ENCODE results near the gene RFWD3. TPM values are rescaled to one million over a fixed set of nuclear protein-coding genes. Genes with fewer than 3 reads are reported as not detected.

Gene RFWD3
- total and polyA plus RNA-seq, 9 donors, result 8.2 to 25.0 (median 15.8) TPM

DNA sequence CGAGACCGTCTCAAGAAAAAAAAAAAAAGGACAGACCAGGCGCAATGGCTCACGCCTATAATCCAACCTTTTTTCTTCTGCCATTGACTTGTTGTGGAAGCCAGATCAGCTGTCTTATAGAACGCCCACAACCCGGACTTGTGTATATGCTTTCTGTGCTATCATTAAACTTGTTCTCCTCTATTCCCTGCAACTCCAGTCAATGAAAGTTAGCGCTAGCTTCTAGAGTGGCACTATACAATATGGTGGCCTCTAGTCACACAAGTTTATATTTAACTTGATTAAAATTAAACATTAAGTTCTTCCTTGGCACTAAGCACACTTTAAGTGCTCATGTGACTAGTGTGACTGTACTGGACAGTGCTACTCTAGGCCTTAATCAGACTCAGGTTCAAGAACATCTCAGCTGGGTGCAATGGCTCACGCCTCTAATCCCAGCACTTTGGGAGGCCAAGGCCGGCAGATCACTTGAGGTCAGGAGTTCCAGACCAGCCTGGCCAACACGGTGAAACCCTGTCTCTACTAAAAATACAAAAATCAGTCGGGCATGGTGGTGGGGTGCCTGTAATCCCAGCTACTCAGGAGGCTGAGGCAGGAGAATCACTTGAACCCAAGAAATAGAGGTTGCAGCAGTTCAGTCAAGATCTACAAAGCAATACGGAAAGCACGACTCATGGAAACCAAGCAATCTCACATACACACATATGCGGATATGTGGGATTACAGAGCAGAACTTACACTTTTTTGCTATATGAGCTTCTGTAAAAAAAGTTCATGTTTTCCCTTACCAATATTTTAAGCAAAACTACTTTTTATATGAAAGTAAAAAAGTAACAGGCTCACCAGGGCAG, 41.0 kb downstream of the RFWD3 start:
- TF ChIP-seq EP300 (IDR thresholded peaks at IDR 0.05) (no peak), POLR2A (IDR thresholded peaks at IDR 0.05) (no peak)
- TF ChIP-seq, protein P1, sequence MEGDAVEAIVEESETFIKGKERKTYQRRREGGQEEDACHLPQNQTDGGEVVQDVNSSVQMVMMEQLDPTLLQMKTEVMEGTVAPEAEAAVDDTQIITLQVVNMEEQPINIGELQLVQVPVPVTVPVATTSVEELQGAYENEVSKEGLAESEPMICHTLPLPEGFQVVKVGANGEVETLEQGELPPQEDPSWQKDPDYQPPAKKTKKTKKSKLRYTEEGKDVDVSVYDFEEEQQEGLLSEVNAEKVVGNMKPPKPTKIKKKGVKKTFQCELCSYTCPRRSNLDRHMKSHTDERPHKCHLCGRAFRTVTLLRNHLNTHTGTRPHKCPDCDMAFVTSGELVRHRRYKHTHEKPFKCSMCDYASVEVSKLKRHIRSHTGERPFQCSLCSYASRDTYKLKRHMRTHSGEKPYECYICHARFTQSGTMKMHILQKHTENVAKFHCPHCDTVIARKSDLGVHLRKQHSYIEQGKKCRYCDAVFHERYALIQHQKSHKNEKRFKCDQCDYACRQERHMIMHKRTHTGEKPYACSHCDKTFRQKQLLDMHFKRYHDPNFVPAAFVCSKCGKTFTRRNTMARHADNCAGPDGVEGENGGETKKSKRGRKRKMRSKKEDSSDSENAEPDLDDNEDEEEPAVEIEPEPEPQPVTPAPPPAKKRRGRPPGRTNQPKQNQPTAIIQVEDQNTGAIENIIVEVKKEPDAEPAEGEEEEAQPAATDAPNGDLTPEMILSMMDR (IDR thresholded peaks at IDR 0.05), result no peak
- Histone ChIP-seq H3K4me3 (no peak overlapping the region), H3K9me3 (no peaks in the 10 kb centered on the region), H3K27me3 (no peaks in the 10 kb centered on the region), H3K36me3 (no peaks in the 10 kb centered on the region), H3K4me1 (ENCODE audit: insufficient read depth) (peaks cover 7% of the 10 kb centered on the region), H3K27ac (no peak overlapping the region)
- intact Hi-C loops (cut with DNase I), result loop anchor here in 1 of 4 donors (10.0 kb wide), 1 partner anchor 151 kb away; no protein-coding TSS in a partner anchor
- no peak for DNase-seq
- 89 to 92% (median 89%) methylated on average over 14 of the region's 14 CpGs for WGBS, 3 donors

DNA sequence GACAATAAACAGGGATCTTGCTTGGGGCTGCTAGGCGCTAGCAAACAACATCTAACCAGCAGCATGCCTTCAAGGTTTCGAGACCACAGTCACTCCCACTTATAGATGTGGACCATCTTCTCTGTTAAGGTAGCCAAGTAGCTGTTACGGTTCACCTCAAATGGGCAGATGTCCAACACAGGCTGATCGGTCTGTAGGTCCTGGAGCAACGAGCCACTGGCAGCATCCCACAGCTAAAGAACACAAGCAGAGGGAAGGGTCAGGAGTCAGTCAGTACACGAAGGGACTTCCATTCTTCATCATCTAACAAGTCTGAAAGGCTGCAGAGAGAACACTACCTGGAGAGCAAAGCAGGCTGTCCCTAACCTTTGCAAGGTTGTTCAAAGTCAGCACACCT, 42.8 kb downstream of the RFWD3 start:
- H3K36me3 ChIP-seq, result no peaks in the 10 kb centered on the region
- no peak for DNase-seq
- TF ChIP-seq EP300 (IDR thresholded peaks at IDR 0.05), result no peak
- TF ChIP-seq, protein P1 (IDR thresholded peaks at IDR 0.05), result no peak
- TF ChIP-seq POLR2A (IDR thresholded peaks at IDR 0.05), result no peak
- H3K4me1 ChIP-seq (ENCODE audit: insufficient read depth), result peaks cover 7% of the 10 kb centered on the region
- H3K27me3 ChIP-seq, result no peaks in the 10 kb centered on the region
- H3K4me3 ChIP-seq, result no peak overlapping the region
- WGBS, 3 donors, result 70 to 74% (median 70%) methylated on average over 6 of the region's 6 CpGs
- H3K27ac ChIP-seq, result no peak overlapping the region
- H3K9me3 ChIP-seq, result no peaks in the 10 kb centered on the region
- intact Hi-C loops (cut with DNase I), result loop anchor here in 1 of 4 donors (10.0 kb wide), 1 partner anchor 149 kb away; no protein-coding TSS in a partner anchor

DNA sequence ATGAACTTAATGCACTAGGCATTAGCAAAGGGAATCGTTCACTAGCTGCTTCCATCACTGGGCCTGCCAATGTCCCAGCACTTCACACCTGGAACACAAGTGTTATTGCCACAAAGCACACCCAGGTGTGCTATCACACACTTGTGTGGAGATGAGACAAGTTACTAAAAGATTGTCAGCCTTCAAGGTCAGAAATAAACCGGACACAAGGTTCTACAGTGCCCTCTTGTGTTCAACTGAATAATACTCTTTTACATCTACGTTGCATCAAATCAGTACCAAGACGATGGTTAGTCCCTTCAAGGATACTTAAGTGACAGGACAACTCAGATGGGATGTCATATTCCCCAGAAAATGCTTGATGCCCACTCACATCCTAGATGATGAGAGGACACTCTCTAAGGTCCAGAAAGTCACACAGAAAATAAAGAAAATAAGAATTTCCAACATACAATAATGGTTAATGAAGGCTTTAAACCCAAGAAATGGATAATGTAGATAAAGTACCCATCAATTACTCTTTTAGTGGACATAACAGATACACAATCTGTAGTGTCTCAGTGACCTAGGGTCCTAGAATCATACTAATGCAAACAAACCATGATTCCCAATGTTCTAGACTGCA, 43.4 kb downstream of the RFWD3 start:
- 21 to 23% (median 22%) methylated on average over 4 of the region's 4 CpGs for WGBS, 3 donors

DNA sequence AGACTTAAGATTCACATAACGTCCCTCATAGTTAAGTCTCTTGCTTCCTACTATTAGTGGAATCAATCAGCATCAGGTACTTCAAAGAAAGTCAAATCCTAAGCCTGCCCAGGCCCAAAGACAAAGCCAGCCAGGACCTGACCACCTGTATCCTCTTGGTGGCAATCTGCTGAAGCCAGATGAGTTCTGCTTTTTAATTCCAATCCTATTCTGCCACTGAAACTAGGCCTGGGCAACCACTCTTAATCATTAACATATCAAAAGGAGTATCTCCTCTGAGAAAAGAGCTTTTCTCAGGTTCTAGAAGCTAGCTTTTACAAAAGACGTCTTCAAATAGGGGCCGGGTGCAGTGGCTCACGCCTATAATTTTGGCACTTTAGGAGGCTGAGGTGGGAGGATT, 44.7 kb downstream of the RFWD3 start:
- intact Hi-C loops (cut with DNase I), result loop anchor here in 1 of 4 donors (10.0 kb wide), 1 partner anchor 147 kb away; no protein-coding TSS in a partner anchor
- H3K27me3 ChIP-seq, result no peaks in the 10 kb centered on the region
- H3K9me3 ChIP-seq, result no peaks in the 10 kb centered on the region
- no peak for DNase-seq
- no peaks in the 10 kb centered on the region for H3K36me3 ChIP-seq
- TF ChIP-seq POLR2A (IDR thresholded peaks at IDR 0.05) (no peak), EP300 (IDR thresholded peaks at IDR 0.05) (no peak)
- TF ChIP-seq, protein P1 (IDR thresholded peaks at IDR 0.05), result no peak
- 93 to 94% (median 94%) methylated on average over 4 of the region's 4 CpGs for WGBS, 3 donors
- no peaks in the 10 kb centered on the region for H3K4me1 ChIP-seq (ENCODE audit: insufficient read depth)
- no peak overlapping the region for H3K27ac ChIP-seq
- H3K4me3 ChIP-seq, result no peak overlapping the region

More for the DNA sequence above, 43.4 kb downstream of the RFWD3 start:
- H3K4me3 ChIP-seq, result no peak overlapping the region
- no peaks in the 10 kb centered on the region for H3K9me3 ChIP-seq
- H3K36me3 ChIP-seq, result no peaks in the 10 kb centered on the region
- H3K27me3 ChIP-seq, result no peaks in the 10 kb centered on the region
- intact Hi-C loops (cut with DNase I), result loop anchor here in 1 of 4 donors (10.0 kb wide), 1 partner anchor 149 kb away; no protein-coding TSS in a partner anchor
- H3K4me1 ChIP-seq (ENCODE audit: insufficient read depth), result peaks cover 7% of the 10 kb centered on the region
- no peak for TF ChIP-seq EP300 (IDR thresholded peaks at IDR 0.05)
- TF ChIP-seq, protein P1 (IDR thresholded peaks at IDR 0.05), result peak in 2 of 3 donors; percentile 21 to 33
- no peak for DNase-seq
- no peak overlapping the region for H3K27ac ChIP-seq
